ENCODE results near the gene TMEM14B. TPM values are rescaled to one million over a fixed set of nuclear protein-coding genes. Genes with fewer than 3 reads are reported as not detected.
A peak's percentile ranks its signal among the peaks of the same experiment; 100 is the strongest.

TMEM14B gene
- total RNA-seq, 1 donor from 2014 or later = 52.7 TPM

DNA sequence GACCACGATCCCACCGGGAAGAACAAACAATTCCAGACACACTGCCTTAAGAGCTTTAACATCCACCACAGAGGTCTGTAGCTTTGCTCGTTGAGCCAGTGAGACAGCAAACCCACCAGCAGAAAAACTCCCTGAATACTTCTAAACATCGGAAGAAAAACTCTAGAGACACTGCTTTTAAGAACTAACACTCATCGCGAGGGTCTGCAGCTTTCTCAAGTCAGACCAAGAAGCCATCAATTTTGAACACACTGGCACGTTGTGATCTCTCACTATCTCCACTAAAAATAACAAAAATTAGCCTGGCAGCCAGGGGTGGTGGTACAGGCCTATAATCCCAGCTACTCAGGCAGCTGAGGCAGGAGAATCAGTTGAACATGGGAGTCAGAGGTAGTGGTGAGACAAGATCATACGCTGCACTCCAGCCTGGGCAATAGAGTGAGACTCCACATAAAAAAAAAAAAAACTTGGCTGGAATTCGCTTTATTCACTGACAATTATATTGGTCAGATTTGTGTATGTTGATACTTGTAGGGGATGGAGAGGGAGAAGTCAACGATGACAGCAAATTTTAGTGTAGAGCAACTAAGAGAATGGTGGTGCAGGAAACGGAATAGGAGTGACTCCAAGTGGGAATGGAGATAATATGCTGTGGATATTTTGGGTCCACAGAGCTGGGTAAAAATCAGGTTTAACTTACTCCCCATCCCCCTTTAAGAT is 25.6 kb upstream of the TMEM14B start:
- Mint-ChIP-seq H3K9me3 (ENCODE audit: low read depth) (no peaks in the 10 kb centered on the region), H3K36me3 (ENCODE audit: insufficient read depth) (peaks cover 2% of the 10 kb centered on the region), H3K4me1 (ENCODE audit: low read depth) (peaks cover 26% of the 10 kb centered on the region), H3K27me3 (no peaks in the 10 kb centered on the region), H3K4me3 (ENCODE audit: low read depth) (peak overlapping the region; percentile 86), H3K27ac (peak overlapping the region; percentile 97)
- no peak for TF ChIP-seq CTCF (IDR thresholded peaks at IDR 0.05; ENCODE audit: unreplicated experiment)
- no peak for DNase-seq (ENCODE audit: low spot score, unreplicated experiment)

- H3K36me3 Mint-ChIP-seq (ENCODE audit: insufficient read depth) = peaks cover 4% of the 10 kb centered on the region
- peak overlapping the region; percentile 97 for H3K27ac Mint-ChIP-seq
- DNase-seq (ENCODE audit: low spot score, unreplicated experiment) = no peak
- peak overlapping the region; percentile 86 for H3K4me3 Mint-ChIP-seq (ENCODE audit: low read depth)
- no peak for TF ChIP-seq CTCF (IDR thresholded peaks at IDR 0.05; ENCODE audit: unreplicated experiment)
- H3K9me3 Mint-ChIP-seq (ENCODE audit: low read depth) = no peaks in the 10 kb centered on the region
- no peaks in the 10 kb centered on the region for H3K27me3 Mint-ChIP-seq
- H3K4me1 Mint-ChIP-seq (ENCODE audit: low read depth) = peaks cover 26% of the 10 kb centered on the region
Observed at GRCh38 chr6:10722570-10722819, 25.1 kb upstream of the TMEM14B start.

DNA sequence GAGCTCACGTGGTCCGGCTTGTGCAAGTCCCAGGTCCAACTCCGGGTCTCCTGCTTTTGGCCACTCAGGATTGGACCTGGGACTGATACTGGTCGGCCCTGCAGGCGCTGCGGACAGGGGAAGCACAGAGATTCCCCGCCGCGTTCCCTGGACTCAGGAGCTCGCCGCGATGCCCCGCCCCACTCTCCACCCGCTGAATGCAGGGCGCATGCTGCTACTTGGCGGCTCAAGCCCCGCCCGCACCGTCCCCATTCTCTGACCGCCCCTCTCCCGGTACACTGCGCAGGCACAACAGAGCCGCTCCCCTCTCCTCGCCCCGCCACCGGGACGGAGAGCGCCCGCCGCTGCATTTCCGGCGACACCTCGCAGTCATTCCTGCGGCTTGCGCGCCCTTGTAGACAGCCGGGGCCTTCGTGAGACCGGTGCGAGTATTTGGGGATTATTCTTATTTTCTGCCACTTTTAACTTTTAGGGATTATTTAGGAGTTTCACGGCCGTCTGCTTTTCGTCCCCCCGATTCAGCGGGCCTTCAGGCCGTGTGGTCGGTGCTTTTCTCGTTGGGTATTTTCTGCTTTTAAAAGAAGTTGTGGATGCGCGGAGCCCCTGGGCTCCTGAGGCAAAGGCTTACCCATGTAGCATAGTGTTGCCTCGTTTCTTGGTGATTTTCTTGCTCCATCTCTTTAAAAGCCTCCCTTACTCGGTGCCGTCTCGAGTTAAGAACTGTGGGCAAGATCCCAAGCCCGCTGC is 24.6 kb upstream of the TMEM14B start, which contains the start of gene TMEM14C:
TSS of gene TMEM14C (plus strand) at position 251 of the 747 bp plus-strand sequence. CDS start 1,544 bp downstream, outside the sequence.
- peaks cover 26% of the 10 kb centered on the region for H3K4me1 Mint-ChIP-seq (ENCODE audit: low read depth)
- H3K4me3 Mint-ChIP-seq (ENCODE audit: low read depth) = peak within 1 kb of the TSS; percentile 86
- H3K27ac Mint-ChIP-seq = peak within 1 kb of the TSS; percentile 97
- no peak for TF ChIP-seq CTCF (IDR thresholded peaks at IDR 0.05; ENCODE audit: unreplicated experiment)
- H3K9me3 Mint-ChIP-seq (ENCODE audit: low read depth) = no peaks in the 10 kb centered on the region
- peak; percentile 90 for DNase-seq (ENCODE audit: low spot score, unreplicated experiment)
- H3K36me3 Mint-ChIP-seq (ENCODE audit: insufficient read depth) = peaks cover 8% of the 10 kb centered on the region
- H3K27me3 Mint-ChIP-seq = no peaks in the 10 kb centered on the region

- Mint-ChIP-seq H3K27me3 (no peaks in the 10 kb centered on the region), H3K27ac (peak overlapping the region; percentile 97), H3K36me3 (ENCODE audit: insufficient read depth) (peaks cover 8% of the 10 kb centered on the region), H3K4me1 (ENCODE audit: low read depth) (peaks cover 26% of the 10 kb centered on the region), H3K4me3 (ENCODE audit: low read depth) (peak overlapping the region; percentile 86), H3K9me3 (ENCODE audit: low read depth) (no peaks in the 10 kb centered on the region)
- TF ChIP-seq CTCF (IDR thresholded peaks at IDR 0.05; ENCODE audit: unreplicated experiment) = no peak
- DNase-seq (ENCODE audit: low spot score, unreplicated experiment) = no peak
Observed at GRCh38 chr6:10723567-10723881, 24.1 kb upstream of the TMEM14B start.

GRCh38 chr6:10725044-10725443 is 22.6 kb upstream of the TMEM14B start:
- Mint-ChIP-seq H3K27ac (no peak overlapping the region), H3K4me1 (ENCODE audit: low read depth) (peaks cover 26% of the 10 kb centered on the region), H3K36me3 (ENCODE audit: insufficient read depth) (peaks cover 8% of the 10 kb centered on the region), H3K4me3 (ENCODE audit: low read depth) (peak overlapping the region; percentile 86), H3K27me3 (no peaks in the 10 kb centered on the region), H3K9me3 (ENCODE audit: low read depth) (no peaks in the 10 kb centered on the region)
- DNase-seq (ENCODE audit: low spot score, unreplicated experiment) = no peak
- no peak for TF ChIP-seq CTCF (IDR thresholded peaks at IDR 0.05; ENCODE audit: unreplicated experiment)

All from progenitor cell of endocrine pancreas (in vitro differentiated cells).